DOHH2 (cell line): Measurements from ENCODE around the gene FRY.

ENCODE experiments used
- H3F3A ChIP-seq: fragments of 200-600 bp; sonication (generic), shearing (Covaris generic); 2 replicates; pipeline ENCODE4 v1.6.0; 2016; ENCODE audit warnings: antibody characterized with exemption, mild to moderate bottlenecking; ENCODE audit not compliant: control insufficient read depth, insufficient read depth
- H3K27ac ChIP-seq: fragments of 200-600 bp; sonication (generic); 2 replicates; pipeline ENCODE4 v1.5.1; 2014; ENCODE audit warnings: low read depth, mild to moderate bottlenecking, low read length, moderate library complexity
- H3K27me3 ChIP-seq: fragments of 200-600 bp; sonication (generic); 2 replicates; pipeline ENCODE4 v1.6.1; 2014; ENCODE audit warnings: mild to moderate bottlenecking, low read length, mixed read lengths; ENCODE audit not compliant: control insufficient read depth
- H3K36me3 ChIP-seq: fragments of 200-600 bp; sonication (generic); 2 replicates; pipeline ENCODE4 v1.6.1; 2014; ENCODE audit warnings: mild to moderate bottlenecking, low read length, moderate library complexity, mixed read lengths; ENCODE audit not compliant: control insufficient read depth
- H3K4me1 ChIP-seq: fragments of 200-600 bp; sonication (generic); 2 replicates; pipeline ENCODE4 v1.6.1; 2014; ENCODE audit warnings: mild to moderate bottlenecking, low read length, mixed read lengths; ENCODE audit not compliant: control insufficient read depth
- H3K4me2 ChIP-seq: fragments of 200-600 bp; sonication (generic); 2 replicates; pipeline ENCODE4 v1.6.0; 2014; ENCODE audit warnings: mild to moderate bottlenecking, low read length, moderate library complexity
- H3K4me3 ChIP-seq: fragments of 200-600 bp; sonication (generic); 2 replicates; pipeline ENCODE4 v1.5.1; 2014; ENCODE audit warnings: mild to moderate bottlenecking, low read length, mixed read lengths
- H3K79me2 ChIP-seq: fragments of 200-600 bp; sonication (generic); 2 replicates; pipeline ENCODE4 v1.6.1; 2014; ENCODE audit warnings: mild to moderate bottlenecking, low read length, mixed read lengths; ENCODE audit not compliant: control insufficient read depth
- H3K9me2 ChIP-seq: fragments of 200-600 bp; sonication (generic); replicated peaks from 2 replicates; pipeline ENCODE4 v1.6.1; 2014; ENCODE audit warnings: mild to moderate bottlenecking, low read length, mixed read lengths; ENCODE audit not compliant: control insufficient read depth
- H3K9me3 ChIP-seq: fragments of 200-600 bp; sonication (generic); 2 replicates; pipeline ENCODE4 v1.6.1; 2014; ENCODE audit warnings: antibody characterized with exemption, low read length, mixed read lengths; ENCODE audit not compliant: control insufficient read depth, insufficient read depth
- H4K20me1 ChIP-seq: fragments of 200-600 bp; sonication (generic); 2 replicates; pipeline ENCODE4 v1.6.0; 2014; ENCODE audit warnings: low read depth, mild to moderate bottlenecking, antibody characterized with exemption, low read length, moderate library complexity; ENCODE audit not compliant: control insufficient read depth, insufficient read depth
- CTCF ChIP-seq: fragments of 200-600 bp; sonication (generic); IDR thresholded peaks from one replicate; pipeline ENCODE4 v1.5.1; 2014; ENCODE audit warnings: antibody characterized with exemption, mild to moderate bottlenecking, low read depth, low read length; ENCODE audit not compliant: poor library complexity, severe bottlenecking
- EZH2phosphoT487 ChIP-seq: fragments of 200-600 bp; sonication (generic); IDR thresholded peaks from 2 replicates; pipeline ENCODE4 v1.6.1; 2017; ENCODE audit warnings: borderline replicate concordance, mild to moderate bottlenecking, antibody characterized with exemption, low read length, moderate library complexity, mixed read lengths

Gene FRY

GRCh38 chr13:32210101-32210500, 178.5 kb downstream of the FRY start:
- H3K36me3 ChIP-seq: peaks cover 78% of the 10 kb centered on the region
- H3K4me2 ChIP-seq: no peak overlapping the region
- no peaks in the 10 kb centered on the region for H3F3A ChIP-seq
- H3K79me2 ChIP-seq: no peaks in the 10 kb centered on the region
- TF ChIP-seq EZH2phosphoT487 (no peak), CTCF (no peak)
- no peak overlapping the region for H3K27ac ChIP-seq
- no peaks in the 10 kb centered on the region for H3K27me3 ChIP-seq
- H3K4me1 ChIP-seq: 0 out of 2 replicates have a peak, but pooled peaks cover 4% of the 10 kb centered on the region
- no peaks in the 10 kb centered on the region for H3K9me3 ChIP-seq
- H4K20me1 ChIP-seq: no peaks in the 10 kb centered on the region
- no peak overlapping the region for H3K4me3 ChIP-seq
- no peaks in the 10 kb centered on the region for H3K9me2 ChIP-seq

GRCh38 chr13:32211813-32212212, 180.2 kb downstream of the FRY start:
- no peaks in the 10 kb centered on the region for H3K9me3 ChIP-seq
- no peaks in the 10 kb centered on the region for H3K9me2 ChIP-seq
- no peaks in the 10 kb centered on the region for H4K20me1 ChIP-seq
- H3K36me3 ChIP-seq: peaks cover 87% of the 10 kb centered on the region
- no peaks in the 10 kb centered on the region for H3K79me2 ChIP-seq
- H3K4me1 ChIP-seq: no peaks in the 10 kb centered on the region
- no peaks in the 10 kb centered on the region for H3K27me3 ChIP-seq
- H3K4me3 ChIP-seq: no peak overlapping the region
- H3F3A ChIP-seq: no peaks in the 10 kb centered on the region
- TF ChIP-seq CTCF (no peak), EZH2phosphoT487 (no peak)
- H3K27ac ChIP-seq: no peak overlapping the region
- H3K4me2 ChIP-seq: no peak overlapping the region

GRCh38 chr13:32212421-32212820, 180.8 kb downstream of the FRY start:
- no peak overlapping the region for H3K4me3 ChIP-seq
- H3K27me3 ChIP-seq: no peaks in the 10 kb centered on the region
- no peaks in the 10 kb centered on the region for H3K4me1 ChIP-seq
- no peaks in the 10 kb centered on the region for H3K79me2 ChIP-seq
- H3K36me3 ChIP-seq: peaks cover 88% of the 10 kb centered on the region
- no peaks in the 10 kb centered on the region for H3K9me2 ChIP-seq
- H3K9me3 ChIP-seq: no peaks in the 10 kb centered on the region
- H3K27ac ChIP-seq: no peak overlapping the region
- TF ChIP-seq CTCF: no peak
- TF ChIP-seq EZH2phosphoT487: no peak
- no peaks in the 10 kb centered on the region for H3F3A ChIP-seq
- no peaks in the 10 kb centered on the region for H4K20me1 ChIP-seq
- no peak overlapping the region for H3K4me2 ChIP-seq

GRCh38 chr13:32213626-32214025, 182.1 kb downstream of the FRY start:
- no peaks in the 10 kb centered on the region for H4K20me1 ChIP-seq
- no peak overlapping the region for H3K27ac ChIP-seq
- TF ChIP-seq EZH2phosphoT487: no peak
- no peak for TF ChIP-seq CTCF
- H3K4me1 ChIP-seq: no peaks in the 10 kb centered on the region
- H3K36me3 ChIP-seq: peaks cover 90% of the 10 kb centered on the region
- H3K4me3 ChIP-seq: no peak overlapping the region
- H3K79me2 ChIP-seq: no peaks in the 10 kb centered on the region
- H3K27me3 ChIP-seq: no peaks in the 10 kb centered on the region
- H3K9me2 ChIP-seq: no peaks in the 10 kb centered on the region
- H3K9me3 ChIP-seq: no peaks in the 10 kb centered on the region
- H3K4me2 ChIP-seq: no peak overlapping the region
- no peaks in the 10 kb centered on the region for H3F3A ChIP-seq
